Measurements from ENCODE around the gene ZNF512B. TPM values are rescaled to one million over a fixed set of nuclear protein-coding genes. Genes with fewer than 3 reads are reported as not detected.

Gene ZNF512B
- total and polyA plus RNA-seq, 12 donors = 4.6 to 14.8 (median 13.6) TPM

DNA sequence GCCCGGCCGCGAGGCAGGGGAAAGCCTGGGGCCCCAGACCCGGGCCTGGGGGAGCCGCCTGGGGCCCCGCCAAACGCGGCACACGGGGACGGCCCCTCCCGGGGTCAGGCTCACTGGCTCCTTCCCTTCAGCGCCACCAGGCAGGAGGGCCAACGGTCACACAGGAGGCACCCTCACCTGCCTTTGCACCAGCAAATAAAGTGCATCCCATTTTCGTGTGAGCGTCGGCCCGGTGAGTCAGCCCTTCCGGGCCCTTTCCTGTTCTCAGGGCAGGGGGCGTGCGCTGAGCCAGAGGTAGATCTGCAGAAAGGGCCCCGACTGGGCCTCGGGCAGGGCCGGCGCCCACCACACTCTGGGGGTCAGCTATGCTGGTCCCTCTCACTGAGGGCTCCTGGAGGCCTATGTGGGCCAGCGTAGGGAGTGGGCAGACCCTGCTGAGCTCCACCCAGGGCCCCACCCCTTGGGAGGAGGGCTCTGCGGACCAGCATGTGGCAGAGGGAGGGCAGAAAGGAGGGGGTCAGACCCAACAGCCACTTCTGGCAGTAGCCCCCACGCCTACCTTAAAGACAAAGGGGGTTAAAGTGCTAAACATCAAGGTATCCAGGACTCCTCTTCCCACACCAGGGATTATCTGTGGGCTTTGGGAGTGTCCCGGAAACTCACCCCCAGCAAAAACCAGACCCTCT is 12.6 kb downstream of the ZNF512B start:
- H3K27ac ChIP-seq = peak overlapping the region in 9 of 10 donors; percentile 15 to 96 (median 56)
- intact Hi-C loops (cut with DNase I) = loop anchor here in 2 of 10 donors (5.0 kb wide), 2 partner anchors 60 to 405 kb away; partner anchors contain the start of genes DNAJC5 (in 1 of the 2) and FNDC11 (in 1 of the 2)

DNA sequence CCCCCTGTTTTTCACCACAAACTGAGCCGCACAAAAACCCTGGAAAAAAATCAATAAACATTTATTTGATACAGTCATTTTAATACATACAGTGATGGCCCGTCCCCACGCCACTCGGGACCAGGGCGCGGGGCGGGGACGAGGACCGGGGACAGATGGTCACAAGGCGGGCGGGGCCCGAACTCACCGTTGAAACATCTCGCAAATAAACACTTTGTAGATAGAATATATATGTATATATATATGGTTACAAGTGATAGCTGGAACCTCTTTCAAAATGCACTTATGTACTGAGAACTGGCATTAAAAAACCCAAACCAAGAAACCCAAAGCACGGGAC is 13.1 kb downstream of the ZNF512B start:
- 0 to 1% methylated on average over 15 of the region's 15 CpGs for WGBS, 2 donors
- Histone ChIP-seq H3K4me1 (peaks cover 22 to 59% (median 53%) of the 10 kb centered on the region in 9 donors), H3K27ac (peak overlapping the region in 9 of 10 donors; percentile 15 to 96 (median 56)), H3K27me3 (no peaks in the 10 kb centered on the region), H3K9me3 (no peaks in the 10 kb centered on the region), H3K4me3 (peak overlapping the region in 9 of 10 donors; percentile 43 to 100 (median 95)), H3K36me3 (peaks cover 0 to 26% (median 7%) of the 10 kb centered on the region in 9 donors)
- no peak for DNase-seq
- intact Hi-C loops (cut with DNase I) = loop anchor here in 3 of 10 donors (1.0 to 5.0 kb wide), 3 partner anchors 47 to 404 kb away; partner anchors contain the start of genes DNAJC5 (in 1 of the 3) and FNDC11 (in 1 of the 3)
- ATAC-seq = no peak
- TF ChIP-seq, protein P1, sequence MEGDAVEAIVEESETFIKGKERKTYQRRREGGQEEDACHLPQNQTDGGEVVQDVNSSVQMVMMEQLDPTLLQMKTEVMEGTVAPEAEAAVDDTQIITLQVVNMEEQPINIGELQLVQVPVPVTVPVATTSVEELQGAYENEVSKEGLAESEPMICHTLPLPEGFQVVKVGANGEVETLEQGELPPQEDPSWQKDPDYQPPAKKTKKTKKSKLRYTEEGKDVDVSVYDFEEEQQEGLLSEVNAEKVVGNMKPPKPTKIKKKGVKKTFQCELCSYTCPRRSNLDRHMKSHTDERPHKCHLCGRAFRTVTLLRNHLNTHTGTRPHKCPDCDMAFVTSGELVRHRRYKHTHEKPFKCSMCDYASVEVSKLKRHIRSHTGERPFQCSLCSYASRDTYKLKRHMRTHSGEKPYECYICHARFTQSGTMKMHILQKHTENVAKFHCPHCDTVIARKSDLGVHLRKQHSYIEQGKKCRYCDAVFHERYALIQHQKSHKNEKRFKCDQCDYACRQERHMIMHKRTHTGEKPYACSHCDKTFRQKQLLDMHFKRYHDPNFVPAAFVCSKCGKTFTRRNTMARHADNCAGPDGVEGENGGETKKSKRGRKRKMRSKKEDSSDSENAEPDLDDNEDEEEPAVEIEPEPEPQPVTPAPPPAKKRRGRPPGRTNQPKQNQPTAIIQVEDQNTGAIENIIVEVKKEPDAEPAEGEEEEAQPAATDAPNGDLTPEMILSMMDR (IDR thresholded peaks at IDR 0.05) = no peak

More for the DNA sequence above, 12.6 kb downstream of the ZNF512B start:
- peak; percentile 27 to 57 (median 47) for ATAC-seq
- no peaks in the 10 kb centered on the region for H3K27me3 ChIP-seq
- TF ChIP-seq, protein P1 (IDR thresholded peaks at IDR 0.05) = peak in 1 of 9 donors; percentile 15
- 6 to 7% methylated on average over 27 to 28 of the region's 28 CpGs for WGBS, 2 donors
- H3K4me3 ChIP-seq = peak overlapping the region in 9 of 10 donors; percentile 43 to 100 (median 95)
- peak; percentile 61 to 69 for DNase-seq
- peaks cover 0 to 31% (median 12%) of the 10 kb centered on the region in 9 donors for H3K36me3 ChIP-seq
- H3K4me1 ChIP-seq = peaks cover 17 to 54% (median 48%) of the 10 kb centered on the region in 9 donors
- no peaks in the 10 kb centered on the region for H3K9me3 ChIP-seq

DNA sequence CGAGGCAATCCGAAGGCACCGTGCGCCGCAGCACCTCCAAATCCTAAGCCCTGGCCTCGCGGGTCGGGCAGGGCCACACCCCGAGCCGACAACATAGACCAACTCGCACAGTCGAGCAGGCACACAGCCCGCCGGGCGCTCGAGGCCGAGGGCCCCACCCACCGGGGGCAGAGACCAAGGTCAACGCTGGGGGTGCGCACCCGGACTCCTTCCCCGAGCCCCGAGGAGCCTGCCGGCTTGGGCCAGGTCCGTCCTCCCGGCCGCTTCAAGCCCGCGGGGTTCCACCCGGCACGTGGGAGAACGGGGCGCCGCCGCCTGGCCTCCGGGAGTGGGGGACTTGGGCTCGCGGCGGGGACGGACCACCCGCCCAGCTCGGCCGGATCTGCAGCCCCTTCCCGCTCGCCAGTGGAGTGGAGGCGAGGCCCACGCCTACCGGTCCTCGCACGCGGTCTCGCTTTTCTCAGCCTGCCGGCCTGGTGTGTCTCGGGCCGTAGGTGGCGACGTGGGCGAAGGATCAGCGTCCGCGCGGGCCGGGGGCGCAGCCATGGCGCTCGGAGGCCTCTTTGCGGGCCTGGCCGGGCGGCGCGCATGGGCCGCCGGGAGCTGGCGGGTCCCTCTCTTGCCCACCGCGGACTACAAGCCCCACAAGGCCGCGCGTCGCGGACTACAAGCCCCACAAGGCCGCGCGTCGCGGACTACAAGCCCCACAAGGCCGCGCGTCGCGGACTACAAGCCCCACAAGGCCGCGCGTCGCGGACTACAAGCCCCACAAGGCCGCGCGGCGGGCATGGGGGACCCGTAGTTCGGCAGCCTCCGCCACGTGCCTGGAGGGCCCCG is 13.7 kb downstream of the ZNF512B start, which contains the start of gene UCKL1:
UCKL1 (minus strand) TSS at position 590 of the 837 bp plus-strand sequence; CDS start at position 546, 44 bp downstream.
- Histone ChIP-seq H3K27ac (peak within 1 kb of the TSS; percentile 92 to 98 (median 96)), H3K36me3 (peaks cover 0 to 20% (median under 1%) of the 10 kb centered on the region in 9 donors), H3K9me3 (no peaks in the 10 kb centered on the region), H3K27me3 (no peaks in the 10 kb centered on the region), H3K4me3 (peak within 1 kb of the TSS; percentile 76 to 100 (median 96)), H3K4me1 (peaks cover 25 to 65% (median 59%) of the 10 kb centered on the region in 9 donors)
- DNase-seq (peak; percentile 92 to 93), ATAC-seq (peak; percentile 81 to 91 (median 85))
- intact Hi-C loops (cut with DNase I) = loop anchor here in 3 of 10 donors (1.0 to 5.0 kb wide), 3 partner anchors 47 to 404 kb away; partner anchors contain the start of genes DNAJC5 (in 1 of the 3) and FNDC11 (in 1 of the 3)
- TF ChIP-seq, protein P1 (IDR thresholded peaks at IDR 0.05) = peak in 5 of 9 donors; percentile 5 to 43 (median 23)
- 0 to 1% methylated on average over 89 to 105 of the region's 105 CpGs for WGBS, 2 donors

All from heart right ventricle (tissue), 16 donors.